AML-193 (cell line): ENCODE results near the gene KLHL4.
"Not testable (repeated sequence)": the region's sequence is repeated elsewhere in the genome, so short reads cannot be mapped to it uniquely, and the experiment has no call there.

Experiments used
- DNase-seq, 2 experiments: peaks; one replicate each; lab custom pipeline; 2025; lab: John Stamatoyannopoulos, UW

The KLHL4 gene

GRCh38 chrX:87517571-87518141 lies at the start of gene KLHL4:
Gene KLHL4, plus strand, starts transcription at chrX:87517802. Its CDS starts 92 bp downstream, at chrX:87517894.
- DNase-seq = no peak

DNA sequence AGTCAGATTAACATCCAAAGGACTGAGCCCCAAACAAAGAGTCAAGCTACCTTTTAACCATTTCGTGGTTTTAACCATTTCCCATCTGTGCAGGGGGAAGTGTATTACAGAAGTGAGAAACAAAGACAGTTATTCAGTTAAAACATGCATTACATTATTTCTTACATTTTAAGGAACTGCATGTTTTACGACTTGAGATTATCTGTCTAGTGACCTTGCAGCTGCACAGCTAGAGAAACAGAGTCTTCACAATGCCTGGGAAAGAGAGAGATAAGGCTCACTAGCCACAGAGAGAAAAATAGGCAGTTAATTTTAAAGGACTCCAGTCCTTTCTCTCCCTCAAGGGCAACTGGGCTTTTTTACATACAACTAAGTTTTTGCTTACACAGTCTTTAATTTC lies 48.7 kb upstream of the KLHL4 start:
- DNase-seq = no peak

DNA sequence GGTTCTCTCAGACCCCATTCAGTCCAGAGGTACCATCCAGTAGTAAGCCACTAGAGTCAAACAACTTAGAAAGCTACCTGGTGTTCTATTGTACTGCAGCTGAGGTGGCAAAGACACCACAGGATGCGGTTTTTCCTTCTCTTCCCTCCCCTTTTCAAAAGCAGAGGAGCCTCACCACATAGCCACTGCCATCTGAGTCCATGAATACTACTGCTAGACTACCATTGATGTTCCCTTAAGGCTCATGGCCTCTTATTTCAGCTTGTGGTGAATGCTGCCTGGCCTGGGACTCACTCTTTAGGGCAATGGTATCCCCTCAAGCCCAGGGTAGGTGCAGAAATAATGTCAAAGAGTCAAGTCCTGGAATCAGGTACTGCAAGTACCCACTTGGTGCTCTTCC lies 41.8 kb upstream of the KLHL4 start:
- DNase-seq = no peak

GRCh38 chrX:87478703-87479102 lies 38.9 kb upstream of the KLHL4 start:
- DNase-seq = not testable (repeated sequence)

GRCh38 chrX:87489071-87489470 lies 28.5 kb upstream of the KLHL4 start:
- no peak for DNase-seq

- DNase-seq = no peak
These were observed 1.8 kb upstream of the KLHL4 start for GRCh38 chrX:87515836-87516235.

- DNase-seq = no peak
These were observed 883 bp upstream of the KLHL4 start for GRCh38 chrX:87516717-87517121.

- DNase-seq = no peak
These were observed 902 bp downstream of the KLHL4 start for GRCh38 chrX:87518504-87518903.

GRCh38 chrX:87525771-87526229 lies 8.2 kb downstream of the KLHL4 start:
- DNase-seq = no peak

GRCh38 chrX:87526281-87526680 lies 8.7 kb downstream of the KLHL4 start:
- DNase-seq = no peak

DNA sequence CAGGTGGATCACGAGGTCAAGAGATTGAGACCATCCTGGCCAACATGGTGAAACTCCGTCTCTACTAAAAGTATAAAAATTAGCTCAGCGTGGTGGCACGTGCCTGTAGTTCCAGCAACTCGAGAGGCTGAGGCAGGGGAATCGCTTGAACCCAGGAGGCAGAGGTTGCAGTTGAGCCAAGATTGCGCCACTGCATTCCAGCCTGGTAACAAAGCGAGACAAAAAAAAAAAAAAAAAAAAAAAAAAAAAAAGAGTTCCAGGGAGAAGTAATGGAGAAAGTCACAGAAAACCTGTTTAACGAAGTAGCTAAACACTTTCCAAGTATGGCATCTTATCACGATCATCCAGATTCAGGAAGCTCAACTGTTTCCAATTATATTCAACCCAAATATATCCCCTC lies 10.9 kb downstream of the KLHL4 start:
- no peak for DNase-seq

DNA sequence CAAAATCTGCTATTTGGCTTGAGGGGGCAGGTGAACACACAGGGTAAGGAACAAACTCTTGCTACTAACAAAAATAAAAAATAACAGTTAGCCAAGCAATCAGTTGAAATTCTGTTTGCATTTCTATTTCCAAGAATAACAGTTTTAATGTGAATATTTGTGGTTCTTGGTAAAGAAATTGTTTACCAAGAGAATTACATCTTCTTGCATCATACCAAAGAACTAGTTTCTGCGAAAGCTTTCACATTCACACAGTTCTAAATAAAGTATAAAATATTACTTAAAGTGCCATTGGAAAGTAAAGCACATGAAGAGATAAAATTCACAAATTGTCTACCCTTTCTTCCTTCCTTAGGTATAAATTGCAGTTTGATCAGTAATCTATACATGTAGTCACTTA lies 54.4 kb downstream of the KLHL4 start:
- no peak for DNase-seq

GRCh38 chrX:87572901-87573300 lies 55.3 kb downstream of the KLHL4 start:
- DNase-seq = no peak

- DNase-seq = no peak
These were observed 61.4 kb downstream of the KLHL4 start for GRCh38 chrX:87578978-87579377.

GRCh38 chrX:87580862-87581261 lies 63.3 kb downstream of the KLHL4 start:
- no peak for DNase-seq

DNA sequence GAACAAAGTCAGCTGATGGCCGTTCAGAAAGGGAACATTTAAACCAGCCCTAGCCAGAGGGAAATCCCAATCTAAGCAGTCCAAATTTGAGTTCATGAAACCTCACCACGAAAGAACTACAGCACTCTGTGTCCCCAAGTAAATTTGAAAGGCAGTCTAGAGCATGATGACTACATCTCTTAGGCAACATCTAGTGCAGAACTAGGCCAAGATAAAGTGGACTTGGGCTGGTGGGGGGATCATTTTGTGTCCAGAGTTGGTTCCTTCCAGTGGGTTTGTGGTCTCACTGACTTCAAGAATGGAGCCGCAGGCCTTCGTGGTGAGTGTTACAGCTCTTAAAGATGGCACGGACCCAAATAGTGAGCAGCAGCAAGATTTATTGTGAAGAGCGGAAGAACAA lies 64.9 kb downstream of the KLHL4 start:
- DNase-seq = no peak

DNA sequence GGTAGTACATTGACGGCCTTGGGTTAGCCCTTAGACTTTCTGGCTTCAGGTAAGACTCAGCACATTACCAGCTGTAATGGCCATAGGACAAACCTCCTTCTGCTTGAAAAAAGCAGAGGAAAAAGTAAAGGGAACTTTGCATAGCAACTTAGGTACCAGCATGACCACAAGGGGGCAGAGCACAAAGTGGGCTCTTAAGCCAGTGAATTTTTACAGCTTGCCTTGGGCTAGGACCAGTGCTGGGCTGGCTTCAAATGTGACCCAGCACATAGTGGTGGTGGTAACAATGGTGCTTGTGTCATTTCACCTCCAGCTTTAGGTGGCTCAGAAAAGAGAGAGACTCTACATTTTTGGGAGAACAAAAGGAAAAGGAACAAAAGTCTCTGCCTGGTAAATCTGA lies 66.1 kb downstream of the KLHL4 start:
- peak; percentile 0 to 3 for DNase-seq

- DNase-seq = no peak
These were observed 98.8 kb downstream of the KLHL4 start for GRCh38 chrX:87616371-87616770.

DNA sequence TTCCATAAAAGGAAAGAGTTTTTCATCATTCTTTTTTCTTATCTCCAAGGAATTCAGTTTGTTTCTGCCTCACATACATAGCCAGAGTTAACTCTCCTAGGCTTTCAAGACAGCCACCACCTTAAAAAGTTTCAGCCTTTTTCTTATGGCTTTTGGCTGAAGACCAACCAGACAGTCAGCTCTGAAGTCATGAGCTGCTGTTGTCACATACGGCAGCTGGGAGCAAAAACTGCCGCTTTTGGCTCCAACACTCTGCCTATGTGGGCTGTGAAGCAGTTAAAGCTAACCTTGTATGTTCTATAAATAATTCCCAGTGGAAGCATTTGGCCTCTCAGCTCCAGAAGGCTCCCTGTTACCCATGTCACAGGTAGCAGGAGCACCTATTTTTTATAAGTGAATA lies 104.1 kb downstream of the KLHL4 start:
- no peak for DNase-seq

DNA sequence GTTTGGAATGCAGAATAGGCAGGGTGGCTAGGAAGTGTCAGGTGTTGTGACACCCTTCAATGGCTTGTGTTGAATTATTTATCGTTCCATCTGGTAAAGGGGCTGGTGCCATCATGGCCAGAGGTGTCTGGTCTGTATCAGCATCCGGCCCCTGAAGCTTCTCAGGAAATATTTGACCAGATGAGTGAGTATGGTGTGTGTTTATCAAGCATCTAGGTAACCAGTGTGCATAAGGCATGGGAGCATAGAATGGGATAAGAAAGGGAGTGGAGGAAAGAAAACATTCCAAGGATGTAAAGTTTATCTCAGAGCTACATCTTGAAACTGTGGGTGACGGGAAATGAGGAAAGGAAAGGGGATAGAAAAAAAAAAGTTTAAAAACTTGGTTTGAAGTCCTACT lies 109.4 kb downstream of the KLHL4 start:
- DNase-seq = no peak

- no peak for DNase-seq
These were observed 116.8 kb downstream of the KLHL4 start for GRCh38 chrX:87634361-87634760.

- DNase-seq = no peak
These were observed 118.9 kb downstream of the KLHL4 start for GRCh38 chrX:87636533-87636932.

GRCh38 chrX:87641439-87641838 lies 123.8 kb downstream of the KLHL4 start:
- DNase-seq = not testable (repeated sequence)

- DNase-seq = no peak
These were observed 144.2 kb downstream of the KLHL4 start for GRCh38 chrX:87661761-87662160.

DNA sequence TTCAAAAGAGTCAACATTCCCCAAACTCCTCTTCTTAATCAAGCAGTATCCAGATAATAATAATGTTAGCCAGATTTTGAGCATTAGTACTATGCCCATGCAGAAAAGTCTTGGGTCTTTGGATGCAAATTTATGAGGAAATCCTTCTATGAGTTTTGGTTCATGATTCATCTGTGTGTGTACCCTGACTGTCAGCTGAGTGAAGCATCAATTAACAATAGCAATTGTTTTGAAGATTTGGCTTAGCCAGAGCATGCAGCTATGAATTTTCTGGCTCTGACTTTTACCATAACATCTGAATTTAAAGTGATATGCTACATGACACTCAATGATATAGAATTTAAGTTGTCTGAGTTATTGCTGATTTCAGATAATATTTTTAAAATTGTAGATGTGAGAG lies 145.8 kb downstream of the KLHL4 start:
- no peak for DNase-seq
